Glutamatergic neuron (in vitro differentiated cells): ENCODE measurements around the gene CD40LG. TPM values are rescaled to one million over a fixed set of nuclear protein-coding genes. Genes with fewer than 3 reads are reported as not detected.

ENCODE experiments used
- DNase-seq: peaks from one replicate; pipeline ENCODE4 v3.0.0; 2022
- H3K27ac Mint-ChIP-seq: one replicate; pipeline ENCODE4 v1.8.0; 2020; ENCODE audit warnings: mild to moderate bottlenecking, mixed read lengths, inconsistent platforms; ENCODE audit not compliant: unreplicated experiment
- H3K27me3 Mint-ChIP-seq: one replicate; pipeline ENCODE4 v1.8.0; 2020; ENCODE audit warnings: mild to moderate bottlenecking, moderate library complexity, mixed read lengths, inconsistent platforms; ENCODE audit not compliant: unreplicated experiment
- H3K36me3 Mint-ChIP-seq: one replicate; pipeline ENCODE4 v1.8.0; 2020; ENCODE audit warnings: mild to moderate bottlenecking, mixed read lengths, inconsistent platforms; ENCODE audit not compliant: unreplicated experiment
- H3K4me1 Mint-ChIP-seq: one replicate; pipeline ENCODE4 v1.8.0; 2020; ENCODE audit warnings: mild to moderate bottlenecking, low read depth, mixed read lengths, inconsistent platforms; ENCODE audit not compliant: unreplicated experiment
- H3K4me3 Mint-ChIP-seq: one replicate; pipeline ENCODE4 v1.8.0; 2020; ENCODE audit warnings: mild to moderate bottlenecking, mixed read lengths, inconsistent platforms; ENCODE audit not compliant: unreplicated experiment
- H3K9me3 Mint-ChIP-seq: one replicate; pipeline ENCODE4 v1.8.0; 2020; ENCODE audit warnings: mild to moderate bottlenecking, moderate library complexity, mixed read lengths, inconsistent platforms; ENCODE audit not compliant: unreplicated experiment
- total RNA-seq: library from RNA; stranded (reverse); fragmentation: NEBNext Ultra II Directional; extraction: Animal tissue kit (Norgen Biotek cat#: 25700); gene quantifications from one replicate; pipeline ENCODE4 v1.2.1, GENCODE V29; 2021; ENCODE audit not compliant: unreplicated experiment
- TF ChIP-seq, protein P1 (sequence below): fragments of 200-600 bp; sonication (generic); IDR thresholded peaks from one replicate; pipeline ENCODE4 v1.5.0; 2021; ENCODE audit not compliant: partially characterized antibody, unreplicated experiment

Gene CD40LG
- total RNA-seq, 1 donor from 2014 or later, result not detected

GRCh38 chrX:136625246-136625645, 22.7 kb upstream of the CD40LG start:
- TF ChIP-seq, protein P1, sequence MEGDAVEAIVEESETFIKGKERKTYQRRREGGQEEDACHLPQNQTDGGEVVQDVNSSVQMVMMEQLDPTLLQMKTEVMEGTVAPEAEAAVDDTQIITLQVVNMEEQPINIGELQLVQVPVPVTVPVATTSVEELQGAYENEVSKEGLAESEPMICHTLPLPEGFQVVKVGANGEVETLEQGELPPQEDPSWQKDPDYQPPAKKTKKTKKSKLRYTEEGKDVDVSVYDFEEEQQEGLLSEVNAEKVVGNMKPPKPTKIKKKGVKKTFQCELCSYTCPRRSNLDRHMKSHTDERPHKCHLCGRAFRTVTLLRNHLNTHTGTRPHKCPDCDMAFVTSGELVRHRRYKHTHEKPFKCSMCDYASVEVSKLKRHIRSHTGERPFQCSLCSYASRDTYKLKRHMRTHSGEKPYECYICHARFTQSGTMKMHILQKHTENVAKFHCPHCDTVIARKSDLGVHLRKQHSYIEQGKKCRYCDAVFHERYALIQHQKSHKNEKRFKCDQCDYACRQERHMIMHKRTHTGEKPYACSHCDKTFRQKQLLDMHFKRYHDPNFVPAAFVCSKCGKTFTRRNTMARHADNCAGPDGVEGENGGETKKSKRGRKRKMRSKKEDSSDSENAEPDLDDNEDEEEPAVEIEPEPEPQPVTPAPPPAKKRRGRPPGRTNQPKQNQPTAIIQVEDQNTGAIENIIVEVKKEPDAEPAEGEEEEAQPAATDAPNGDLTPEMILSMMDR, result no peak
- no peak overlapping the region for H3K4me3 Mint-ChIP-seq
- no peaks in the 10 kb centered on the region for H3K9me3 Mint-ChIP-seq

GRCh38 chrX:136626237-136626636, 21.7 kb upstream of the CD40LG start:
- no peaks in the 10 kb centered on the region for H3K9me3 Mint-ChIP-seq

More at GRCh38 chrX:136625246-136625645, 22.7 kb upstream of the CD40LG start:
- Mint-ChIP-seq H3K36me3 (no peaks in the 10 kb centered on the region), H3K27me3 (no peaks in the 10 kb centered on the region), H3K27ac (no peak overlapping the region), H3K4me1 (peaks cover 2% of the 10 kb centered on the region)
- no peak for DNase-seq

DNA sequence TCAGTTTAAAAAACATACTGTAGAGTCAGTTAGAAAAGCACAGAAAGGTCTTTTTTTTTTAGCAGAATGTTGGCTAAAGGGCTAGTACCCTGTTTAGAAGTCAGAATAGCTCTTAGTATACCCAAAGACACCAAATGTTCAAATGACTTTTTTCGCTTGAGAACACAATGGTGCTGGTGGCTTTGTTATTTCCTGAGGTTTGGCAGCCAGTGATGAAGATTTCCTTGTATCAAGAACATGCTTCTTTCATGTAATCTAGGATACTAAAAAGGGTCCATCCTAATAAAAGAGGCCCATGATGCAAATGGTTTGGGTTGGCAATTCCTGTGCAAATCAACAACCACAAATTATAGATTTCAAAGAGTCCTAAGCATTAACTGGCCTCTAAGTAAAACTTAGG, 21.1 kb upstream of the CD40LG start:
- TF ChIP-seq, protein P1, result no peak
- peaks cover 2% of the 10 kb centered on the region for H3K4me1 Mint-ChIP-seq
- no peaks in the 10 kb centered on the region for H3K27me3 Mint-ChIP-seq
- no peaks in the 10 kb centered on the region for H3K36me3 Mint-ChIP-seq
- no peak overlapping the region for H3K27ac Mint-ChIP-seq
- H3K4me3 Mint-ChIP-seq, result no peak overlapping the region
- DNase-seq, result no peak
- no peaks in the 10 kb centered on the region for H3K9me3 Mint-ChIP-seq

More at GRCh38 chrX:136626237-136626636, 21.7 kb upstream of the CD40LG start:
- TF ChIP-seq, protein P1, result no peak
- Mint-ChIP-seq H3K4me3 (no peak overlapping the region), H3K27ac (no peak overlapping the region), H3K4me1 (peaks cover 2% of the 10 kb centered on the region), H3K36me3 (no peaks in the 10 kb centered on the region), H3K27me3 (no peaks in the 10 kb centered on the region)
- DNase-seq, result no peak

GRCh38 chrX:136627409-136627808, 20.5 kb upstream of the CD40LG start:
- Mint-ChIP-seq H3K4me3 (no peak overlapping the region), H3K27ac (no peak overlapping the region), H3K9me3 (no peaks in the 10 kb centered on the region), H3K27me3 (no peaks in the 10 kb centered on the region), H3K4me1 (peaks cover 2% of the 10 kb centered on the region), H3K36me3 (no peaks in the 10 kb centered on the region)
- DNase-seq, result no peak
- TF ChIP-seq, protein P1, result no peak

DNA sequence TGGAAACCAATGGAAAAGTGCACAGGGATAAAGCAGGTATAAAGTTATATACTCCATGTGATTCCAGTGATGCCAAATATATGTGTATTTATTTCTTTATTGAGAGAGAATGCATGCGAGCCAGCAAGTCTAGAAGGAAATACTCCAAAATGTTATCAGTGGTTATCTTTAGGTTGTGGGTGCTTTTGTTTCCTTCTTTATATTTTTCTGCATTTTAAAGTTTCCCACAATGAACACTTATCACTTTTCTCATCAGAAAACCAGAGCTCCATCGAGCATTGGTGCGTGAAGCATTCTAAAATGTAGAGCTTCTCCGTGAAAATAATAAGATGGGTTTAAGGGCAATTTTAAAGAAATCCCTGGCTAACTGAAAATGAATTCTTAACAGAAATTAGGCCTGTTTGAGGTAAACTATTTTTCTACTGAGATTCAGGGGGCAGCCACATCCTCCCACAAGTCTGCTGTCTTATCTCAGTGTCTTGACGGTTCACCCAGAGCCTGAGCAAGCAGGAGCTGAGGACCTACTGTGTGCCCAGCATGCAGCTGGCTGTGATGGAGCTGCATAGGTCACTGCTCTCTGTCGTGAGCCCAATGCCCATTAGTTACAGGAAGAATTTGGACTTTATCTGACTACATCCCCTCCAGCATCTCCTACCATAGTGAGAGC, 18.7 kb upstream of the CD40LG start:
- peaks cover 2% of the 10 kb centered on the region for H3K4me1 Mint-ChIP-seq
- no peaks in the 10 kb centered on the region for H3K27me3 Mint-ChIP-seq
- H3K4me3 Mint-ChIP-seq, result no peak overlapping the region
- H3K9me3 Mint-ChIP-seq, result no peaks in the 10 kb centered on the region
- no peak for DNase-seq
- H3K36me3 Mint-ChIP-seq, result no peaks in the 10 kb centered on the region
- H3K27ac Mint-ChIP-seq, result no peak overlapping the region
- TF ChIP-seq, protein P1, result no peak
